Cardiac ventricle fibroblast (primary cell): ENCODE results near the gene ANXA5. TPM values are rescaled to one million over a fixed set of nuclear protein-coding genes. Genes with fewer than 3 reads are reported as not detected.

Experiments
- total RNA-seq: library from RNA; depleted of rRNA; stranded (reverse); fragments of >200 nt; gene quantifications from 2 replicates; pipeline ENCODE4 v1.2.3, GENCODE V29; 2015

ANXA5 gene
- 546 and 575 TPM in 2 replicates for total RNA-seq

GRCh38 chr4:121696581-121697461 is at the start of gene ANXA5:
ANXA5 (minus strand) TSS chr4:121696980; CDS start chr4:121696589, 391 bp downstream.

Other genes starting within 250 kb of the ANXA5 start
- 2.4 and 4.5 TPM in 2 replicates for gene SMIM43, start 68.2 kb upstream of the ANXA5 start, total RNA-seq
- gene EXOSC9, start 104.3 kb upstream of the ANXA5 start, total RNA-seq = 13.9 and 16.0 TPM in 2 replicates
- 3.0 and 6.1 TPM in 2 replicates for gene CCNA2, start 126.9 kb upstream of the ANXA5 start, total RNA-seq
- gene BBS7, start 173.5 kb upstream of the ANXA5 start, total RNA-seq = 8.8 and 12.4 TPM in 2 replicates